Activated T-helper 1 cell treated with anti-CD3 and anti-CD28 coated beads, Interleukin-12 subunit alpha, Interleukin-12 subunit beta, Interleukin-2, Interleukin-4 antibody, amounts not matched to agents 30 ng/mL and 10 ng/mL and 1 ng/mL, durations not matched to agents 14 hours and 24 hours and 36 hours (primary cell): ENCODE measurements around the gene GRK3. TPM values are rescaled to one million over a fixed set of nuclear protein-coding genes. Genes with fewer than 3 reads are reported as not detected.

Experiments used
- DNase-seq: peaks from one replicate; pipeline ENCODE4 v3.0.0; 2021; ENCODE audit warnings: low spot score
- H3K27ac Mint-ChIP-seq: one replicate; pipeline ENCODE4 v1.8.0; 2021; ENCODE audit warnings: mild to moderate bottlenecking, mixed read lengths
- H3K27me3 Mint-ChIP-seq: one replicate; pipeline ENCODE4 v1.8.0; 2022; ENCODE audit warnings: mild to moderate bottlenecking, moderate library complexity, mixed read lengths; ENCODE audit not compliant: insufficient read depth
- H3K36me3 Mint-ChIP-seq: one replicate; pipeline ENCODE4 v1.8.0; 2021; ENCODE audit warnings: low read depth, mixed read lengths
- H3K4me1 Mint-ChIP-seq: one replicate; pipeline ENCODE4 v1.8.0; 2021; ENCODE audit warnings: low read depth, mixed read lengths
- H3K4me3 Mint-ChIP-seq: one replicate; pipeline ENCODE4 v1.8.0; 2021; ENCODE audit warnings: mild to moderate bottlenecking, moderate library complexity, mixed read lengths
- H3K9me3 Mint-ChIP-seq: one replicate; pipeline ENCODE4 v1.8.0; 2021; ENCODE audit warnings: mixed read lengths
- intact Hi-C: fragments of 100-400 bp; cut with micrococcal nuclease; formaldehyde crosslinking; loops from one replicate; pipeline ENCODE4 v1.15.1; 2024
- total RNA-seq: library from RNA; stranded (reverse); gene quantifications from 2 replicates; pipeline ENCODE4 v1.2.3, GENCODE V29; 2022

The GRK3 gene
- total RNA-seq, 1 donor from 2014 or later = 33.0 TPM

GRCh38 chr22:25759825-25760231 lies 195.4 kb downstream of the GRK3 start:
- no peaks in the 10 kb centered on the region for H3K9me3 Mint-ChIP-seq
- no peak overlapping the region for H3K27ac Mint-ChIP-seq
- H3K27me3 Mint-ChIP-seq = no peaks in the 10 kb centered on the region
- intact Hi-C loops = loop anchor here (10.0 kb wide), 1 partner anchor 905 kb away; no protein-coding TSS in a partner anchor
- DNase-seq = no peak
- H3K4me3 Mint-ChIP-seq = no peak overlapping the region
- peaks cover 28% of the 10 kb centered on the region for H3K4me1 Mint-ChIP-seq
- H3K36me3 Mint-ChIP-seq = peaks cover 7% of the 10 kb centered on the region

- intact Hi-C loops = no loop called here
- no peak for DNase-seq
- H3K4me1 Mint-ChIP-seq = peaks cover 28% of the 10 kb centered on the region
- peaks cover 2% of the 10 kb centered on the region for H3K9me3 Mint-ChIP-seq
- no peaks in the 10 kb centered on the region for H3K27me3 Mint-ChIP-seq
- H3K4me3 Mint-ChIP-seq = no peak overlapping the region
- no peak overlapping the region for H3K27ac Mint-ChIP-seq
- peaks cover 6% of the 10 kb centered on the region for H3K36me3 Mint-ChIP-seq
These were observed 195.8 kb downstream of the GRK3 start for GRCh38 chr22:25760294-25760693.

GRCh38 chr22:25760848-25761595 lies 196.5 kb downstream of the GRK3 start:
- H3K27ac Mint-ChIP-seq = no peak overlapping the region
- peaks cover 8% of the 10 kb centered on the region for H3K9me3 Mint-ChIP-seq
- intact Hi-C loops = no loop called here
- H3K36me3 Mint-ChIP-seq = peaks cover 6% of the 10 kb centered on the region
- H3K4me3 Mint-ChIP-seq = no peak overlapping the region
- no peaks in the 10 kb centered on the region for H3K27me3 Mint-ChIP-seq
- DNase-seq = no peak
- peaks cover 22% of the 10 kb centered on the region for H3K4me1 Mint-ChIP-seq

GRCh38 chr22:25762147-25762546 lies 197.7 kb downstream of the GRK3 start:
- peaks cover 20% of the 10 kb centered on the region for H3K9me3 Mint-ChIP-seq
- no peak overlapping the region for H3K27ac Mint-ChIP-seq
- no peak overlapping the region for H3K4me3 Mint-ChIP-seq
- intact Hi-C loops = no loop called here
- peaks cover 18% of the 10 kb centered on the region for H3K4me1 Mint-ChIP-seq
- DNase-seq = no peak
- no peaks in the 10 kb centered on the region for H3K27me3 Mint-ChIP-seq
- H3K36me3 Mint-ChIP-seq = peaks cover 18% of the 10 kb centered on the region

- no peaks in the 10 kb centered on the region for H3K27me3 Mint-ChIP-seq
- intact Hi-C loops = no loop called here
- no peak for DNase-seq
- H3K9me3 Mint-ChIP-seq = peaks cover 30% of the 10 kb centered on the region
- H3K4me1 Mint-ChIP-seq = peaks cover 10% of the 10 kb centered on the region
- H3K27ac Mint-ChIP-seq = no peak overlapping the region
- peaks cover 28% of the 10 kb centered on the region for H3K36me3 Mint-ChIP-seq
- no peak overlapping the region for H3K4me3 Mint-ChIP-seq
These were observed 198.8 kb downstream of the GRK3 start for GRCh38 chr22:25763239-25763777.

- peaks cover 32% of the 10 kb centered on the region for H3K9me3 Mint-ChIP-seq
- H3K36me3 Mint-ChIP-seq = peaks cover 36% of the 10 kb centered on the region
- no peak overlapping the region for H3K4me3 Mint-ChIP-seq
- no peak overlapping the region for H3K27ac Mint-ChIP-seq
- intact Hi-C loops = no loop called here
- H3K4me1 Mint-ChIP-seq = peaks cover 19% of the 10 kb centered on the region
- H3K27me3 Mint-ChIP-seq = no peaks in the 10 kb centered on the region
- DNase-seq = no peak
These were observed 200.0 kb downstream of the GRK3 start for GRCh38 chr22:25764270-25765015.

- Mint-ChIP-seq H3K4me3 (no peak overlapping the region), H3K36me3 (peaks cover 37% of the 10 kb centered on the region)
- intact Hi-C loops = no loop called here
These were observed 200.5 kb downstream of the GRK3 start for GRCh38 chr22:25765016-25765367.

GRCh38 chr22:25765801-25766200 lies 201.3 kb downstream of the GRK3 start:
- Mint-ChIP-seq H3K27ac (no peak overlapping the region), H3K36me3 (peaks cover 37% of the 10 kb centered on the region), H3K4me1 (peaks cover 28% of the 10 kb centered on the region), H3K27me3 (no peaks in the 10 kb centered on the region), H3K9me3 (peaks cover 38% of the 10 kb centered on the region), H3K4me3 (no peak overlapping the region)
- intact Hi-C loops = loop anchor here (2.0 kb wide), 1 partner anchor 29 kb away; no protein-coding TSS in a partner anchor
- no peak for DNase-seq

More at GRCh38 chr22:25765016-25765367, 200.5 kb downstream of the GRK3 start:
- Mint-ChIP-seq H3K9me3 (peaks cover 37% of the 10 kb centered on the region), H3K4me1 (peaks cover 20% of the 10 kb centered on the region), H3K27me3 (no peaks in the 10 kb centered on the region), H3K27ac (no peak overlapping the region)
- DNase-seq = no peak

GRCh38 chr22:25766418-25766817 lies 201.9 kb downstream of the GRK3 start:
- H3K4me1 Mint-ChIP-seq = peaks cover 31% of the 10 kb centered on the region
- peaks cover 38% of the 10 kb centered on the region for H3K9me3 Mint-ChIP-seq
- peaks cover 37% of the 10 kb centered on the region for H3K36me3 Mint-ChIP-seq
- H3K27me3 Mint-ChIP-seq = no peaks in the 10 kb centered on the region
- H3K4me3 Mint-ChIP-seq = no peak overlapping the region
- DNase-seq = no peak
- no peak overlapping the region for H3K27ac Mint-ChIP-seq
- intact Hi-C loops = loop anchor here (2.0 kb wide), 1 partner anchor 30 kb away; no protein-coding TSS in a partner anchor

GRCh38 chr22:25770333-25770732 lies 205.9 kb downstream of the GRK3 start:
- no peaks in the 10 kb centered on the region for H3K27me3 Mint-ChIP-seq
- peaks cover 35% of the 10 kb centered on the region for H3K9me3 Mint-ChIP-seq
- DNase-seq = no peak
- no peak overlapping the region for H3K27ac Mint-ChIP-seq
- H3K4me3 Mint-ChIP-seq = no peak overlapping the region
- peaks cover 42% of the 10 kb centered on the region for H3K4me1 Mint-ChIP-seq
- intact Hi-C loops = no loop called here
- peaks cover 35% of the 10 kb centered on the region for H3K36me3 Mint-ChIP-seq

- H3K27me3 Mint-ChIP-seq = no peaks in the 10 kb centered on the region
- no peak overlapping the region for H3K4me3 Mint-ChIP-seq
- intact Hi-C loops = no loop called here
- H3K9me3 Mint-ChIP-seq = peaks cover 17% of the 10 kb centered on the region
- DNase-seq = no peak
- peaks cover 18% of the 10 kb centered on the region for H3K36me3 Mint-ChIP-seq
- H3K4me1 Mint-ChIP-seq = peaks cover 42% of the 10 kb centered on the region
- H3K27ac Mint-ChIP-seq = peak overlapping the region; percentile 50
These were observed 207.8 kb downstream of the GRK3 start for GRCh38 chr22:25772288-25772687.

GRCh38 chr22:25774575-25775026 lies 210.1 kb downstream of the GRK3 start:
- no peak overlapping the region for H3K27ac Mint-ChIP-seq
- H3K27me3 Mint-ChIP-seq = no peaks in the 10 kb centered on the region
- H3K9me3 Mint-ChIP-seq = peaks cover 5% of the 10 kb centered on the region
- no peak for DNase-seq
- H3K4me3 Mint-ChIP-seq = no peak overlapping the region
- intact Hi-C loops = loop anchor here (2.0 kb wide), 1 partner anchor 556 kb away; no protein-coding TSS in a partner anchor
- H3K4me1 Mint-ChIP-seq = peaks cover 31% of the 10 kb centered on the region
- no peaks in the 10 kb centered on the region for H3K36me3 Mint-ChIP-seq

GRCh38 chr22:25775531-25775930 lies 211.1 kb downstream of the GRK3 start:
- intact Hi-C loops = loop anchor here (2.0 kb wide), 1 partner anchor 555 kb away; no protein-coding TSS in a partner anchor
- Mint-ChIP-seq H3K27ac (no peak overlapping the region), H3K9me3 (no peaks in the 10 kb centered on the region), H3K27me3 (no peaks in the 10 kb centered on the region), H3K4me3 (no peak overlapping the region), H3K36me3 (no peaks in the 10 kb centered on the region), H3K4me1 (peaks cover 22% of the 10 kb centered on the region)
- no peak for DNase-seq
